A673 (cell line): Measurements from ENCODE around the gene VPS13D. TPM values are rescaled to one million over a fixed set of nuclear protein-coding genes. Genes with fewer than 3 reads are reported as not detected.
A peak's percentile ranks its signal among the peaks of the same experiment; 100 is the strongest.

Experiments used
- BruUV-seq: library from RNA; stranded (reverse); fragments of 400-500 nt; replicated peaks from 2 replicates; lab custom pipeline; 2021; lab: Mats Ljungman, UMichigan
- CTCF ChIA-PET: fragments of 300-600 bp; sonication (Branson Sonifier 250); formaldehyde crosslinking; loops from one replicate; lab custom pipeline; 2022; ENCODE audit warnings: antibody characterized with exemption; lab: Charles Lee
- POLR2A ChIA-PET: fragments of 300-600 bp; sonication (Branson Sonifier 250); formaldehyde crosslinking; loops from one replicate; lab custom pipeline; 2022; ENCODE audit warnings: antibody characterized with exemption; ENCODE audit not compliant: low non-redundant PET; lab: Charles Lee
- DNase-seq: peaks from one replicate; pipeline ENCODE4 v3.0.0-alpha.2; 2015; ENCODE audit warnings: low spot score
- H3K27ac ChIP-seq: fragments of 200-600 bp; sonication (generic); 2 replicates; pipeline ENCODE4 v1.5.1; 2016; ENCODE audit warnings: mixed run types, low read depth, mild to moderate bottlenecking, mixed read lengths, antibody characterized with exemption, low read length; ENCODE audit not compliant: poor library complexity, severe bottlenecking
- H3K27me3 ChIP-seq: fragments of 200-600 bp; sonication (generic); replicated peaks from 2 replicates; pipeline ENCODE4 v1.6.1; 2017; ENCODE audit warnings: mixed run types, low read depth, mild to moderate bottlenecking, mixed read lengths, antibody characterized with exemption, low read length; ENCODE audit not compliant: insufficient read depth, poor library complexity
- H3K36me3 ChIP-seq: fragments of 200-600 bp; sonication (generic); 2 replicates; pipeline ENCODE4 v1.6.1; 2016; ENCODE audit warnings: mixed run types, mild to moderate bottlenecking, mixed read lengths, antibody characterized with exemption, low read length; ENCODE audit not compliant: insufficient read depth, poor library complexity, severe bottlenecking
- H3K4me1 ChIP-seq: fragments of 200-600 bp; sonication (generic); 2 replicates; pipeline ENCODE4 v1.6.1; 2017; ENCODE audit warnings: mixed run types, mild to moderate bottlenecking, mixed read lengths, antibody characterized with exemption, low read length; ENCODE audit not compliant: insufficient read depth, poor library complexity, severe bottlenecking
- H3K4me3 ChIP-seq: fragments of 200-600 bp; sonication (generic); 2 replicates; pipeline ENCODE4 v1.5.1; 2016; ENCODE audit warnings: low read depth, mixed run types, mild to moderate bottlenecking, mixed read lengths, low read length; ENCODE audit not compliant: poor library complexity, severe bottlenecking
- H3K9me3 ChIP-seq: fragments of 200-600 bp; sonication (generic); 2 replicates; pipeline ENCODE4 v1.6.1; 2016; ENCODE audit warnings: mixed run types, low read depth, mild to moderate bottlenecking, mixed read lengths, antibody characterized with exemption, low read length; ENCODE audit not compliant: poor library complexity, severe bottlenecking
- EZH2 ChIP-seq: fragments of 200-600 bp; sonication (generic); IDR thresholded peaks from 2 replicates; pipeline ENCODE4 v1.6.1; 2017; ENCODE audit warnings: borderline replicate concordance, low read depth, mild to moderate bottlenecking, mixed read lengths, antibody characterized with exemption, low read length; ENCODE audit not compliant: poor library complexity, severe bottlenecking
- intact Hi-C: fragments of 100-400 bp; cut with micrococcal nuclease; formaldehyde crosslinking; loops from one replicate; pipeline ENCODE4 v1.10.0; 2022; ENCODE audit not compliant: unreplicated experiment
- total RNA-seq: library from RNA; stranded (reverse); gene quantifications from 2 replicates; pipeline ENCODE4 v1.2.3, GENCODE V29; 2021
- TF ChIP-seq, protein P1 (sequence below): fragments of 300-800, 200-600 bp; sonication (generic); conservative IDR thresholded peaks from 2 replicates; pipeline ENCODE4 v1.5.1; 2017; ENCODE audit warnings: low read depth, mild to moderate bottlenecking, antibody characterized with exemption, low read length, moderate library complexity, mixed read lengths

Gene VPS13D
- total RNA-seq, 1 experiment from 2014 or later, result 32.5 TPM

DNA sequence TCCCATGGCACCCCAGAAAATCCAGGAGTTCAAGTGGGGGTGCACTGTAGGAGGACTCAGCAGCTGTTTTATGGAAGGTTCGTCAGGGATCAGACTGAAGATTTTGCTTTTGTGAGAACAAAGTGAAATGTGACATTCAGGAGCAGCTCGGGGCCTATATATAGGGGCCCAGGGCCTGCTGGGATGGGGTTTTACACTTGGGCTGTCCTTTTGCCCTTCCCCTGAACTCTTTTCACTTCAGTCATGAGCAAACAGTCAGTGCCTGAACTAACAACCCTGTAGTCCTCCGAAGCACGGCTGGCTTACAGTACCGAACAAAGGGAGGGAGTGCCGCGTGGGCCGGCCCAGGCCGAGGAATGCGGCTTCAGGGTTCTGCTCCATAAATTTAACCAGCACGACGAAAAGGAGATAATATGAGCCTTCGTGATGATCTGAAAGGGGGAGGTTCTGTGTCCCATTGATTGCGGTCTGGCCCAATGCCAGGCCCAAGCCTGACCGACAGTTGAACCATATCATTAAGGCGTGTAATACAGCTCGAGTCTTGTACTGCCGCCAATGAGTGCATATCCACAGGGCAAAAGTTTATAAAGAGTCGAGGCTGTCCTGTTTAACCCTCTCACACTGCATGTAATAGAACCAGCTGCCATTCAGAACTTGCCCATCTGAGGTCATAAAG is 248.2 kb downstream of the VPS13D start:
- H3K9me3 ChIP-seq, result no peaks in the 10 kb centered on the region
- ChIA-PET CTCF (interaction anchor here (0.6 kb wide), 1 partner anchor 42 kb away, joined by 3 read pairs; no protein-coding TSS in a partner anchor), POLR2A (no interaction called here)
- no TSS peak for BruUV-seq
- H3K4me1 ChIP-seq, result peaks cover 20% of the 10 kb centered on the region
- no peaks in the 10 kb centered on the region for H3K27me3 ChIP-seq
- intact Hi-C loops, result no loop called here
- no peak overlapping the region for H3K4me3 ChIP-seq
- H3K27ac ChIP-seq, result no peak overlapping the region
- no peaks in the 10 kb centered on the region for H3K36me3 ChIP-seq
- TF ChIP-seq, protein P1, sequence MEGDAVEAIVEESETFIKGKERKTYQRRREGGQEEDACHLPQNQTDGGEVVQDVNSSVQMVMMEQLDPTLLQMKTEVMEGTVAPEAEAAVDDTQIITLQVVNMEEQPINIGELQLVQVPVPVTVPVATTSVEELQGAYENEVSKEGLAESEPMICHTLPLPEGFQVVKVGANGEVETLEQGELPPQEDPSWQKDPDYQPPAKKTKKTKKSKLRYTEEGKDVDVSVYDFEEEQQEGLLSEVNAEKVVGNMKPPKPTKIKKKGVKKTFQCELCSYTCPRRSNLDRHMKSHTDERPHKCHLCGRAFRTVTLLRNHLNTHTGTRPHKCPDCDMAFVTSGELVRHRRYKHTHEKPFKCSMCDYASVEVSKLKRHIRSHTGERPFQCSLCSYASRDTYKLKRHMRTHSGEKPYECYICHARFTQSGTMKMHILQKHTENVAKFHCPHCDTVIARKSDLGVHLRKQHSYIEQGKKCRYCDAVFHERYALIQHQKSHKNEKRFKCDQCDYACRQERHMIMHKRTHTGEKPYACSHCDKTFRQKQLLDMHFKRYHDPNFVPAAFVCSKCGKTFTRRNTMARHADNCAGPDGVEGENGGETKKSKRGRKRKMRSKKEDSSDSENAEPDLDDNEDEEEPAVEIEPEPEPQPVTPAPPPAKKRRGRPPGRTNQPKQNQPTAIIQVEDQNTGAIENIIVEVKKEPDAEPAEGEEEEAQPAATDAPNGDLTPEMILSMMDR, result no peak
- TF ChIP-seq EZH2, result no peak
- peak; percentile 87 for DNase-seq

GRCh38 chr1:12478612-12478985 is 248.8 kb downstream of the VPS13D start:
- H3K27ac ChIP-seq, result no peak overlapping the region
- ChIA-PET CTCF (no interaction called here), POLR2A (no interaction called here)
- H3K27me3 ChIP-seq, result no peaks in the 10 kb centered on the region
- H3K36me3 ChIP-seq, result no peaks in the 10 kb centered on the region
- intact Hi-C loops, result no loop called here
- H3K4me3 ChIP-seq, result no peak overlapping the region
- no TSS peak for BruUV-seq
- DNase-seq, result no peak
- no peaks in the 10 kb centered on the region for H3K9me3 ChIP-seq
- TF ChIP-seq, protein P1, result no peak
- no peak for TF ChIP-seq EZH2
- H3K4me1 ChIP-seq, result peaks cover 20% of the 10 kb centered on the region

GRCh38 chr1:12479311-12479710 is 249.5 kb downstream of the VPS13D start:
- H3K27me3 ChIP-seq, result no peaks in the 10 kb centered on the region
- H3K4me1 ChIP-seq, result peaks cover 20% of the 10 kb centered on the region
- no peak for DNase-seq
- POLR2A ChIA-PET, result no interaction called here
- H3K27ac ChIP-seq, result no peak overlapping the region
- H3K36me3 ChIP-seq, result no peaks in the 10 kb centered on the region
- intact Hi-C loops, result no loop called here
- H3K4me3 ChIP-seq, result no peak overlapping the region
- CTCF ChIA-PET, result no interaction called here
- no peaks in the 10 kb centered on the region for H3K9me3 ChIP-seq
- no TSS peak for BruUV-seq
- no peak for TF ChIP-seq EZH2
- TF ChIP-seq, protein P1, result no peak
